Left cardiac atrium (tissue), 4 donors: Measurements from ENCODE around the gene EEF1AKMT3. TPM values are rescaled to one million over a fixed set of nuclear protein-coding genes. Genes with fewer than 3 reads are reported as not detected.

Experiments
- ATAC-seq, 2 donors: fragments of 200-7000 bp; cut with Tn5 transposase; one replicate each; pipeline ENCODE4 v1.9.1; 2020; ENCODE audit warnings: mild to moderate bottlenecking in 2 of 2, moderate library complexity in 2 of 2
- DNase-seq: peaks from one replicate; pipeline ENCODE4 v3.0.0-alpha.2; 2020
- intact Hi-C, 2 donors: fragments of 100-400 bp; cut with DNase I; formaldehyde crosslinking; loops; one replicate each; pipeline versions ENCODE4 v1.14.1 to v1.15.1; 2022 to 2023
- total RNA-seq, 2 donors: library from RNA; stranded (reverse); fragmentation: NEBNext Ultra II Directional; extraction: Animal tissue kit (Norgen Biotek cat#: 25700); gene quantifications; one replicate each; pipeline ENCODE4 v1.2.1, GENCODE V29; 2021
- donor health status: DM: no; HTN: yes; CAD: no.
- donor health status: DM: no; HTN: yes; CAD: no; lungs with severe emphysema.
- donor health status: DM: yes; HTN: yes; CAD: no.
- donor health status: Dilated cardiomyopathy.

Gene EEF1AKMT3
- total RNA-seq, 2 donors from 2014 or later, result 2.9 to 3.3 TPM

- intact Hi-C loops, result no loop called here
- ATAC-seq, result no peak
- DNase-seq, result no peak
These were observed 38.5 kb upstream of the EEF1AKMT3 start for GRCh38 chr12:57733928-57734327.

- intact Hi-C loops, result no loop called here
- DNase-seq (no peak), ATAC-seq (no peak)
These were observed 37.8 kb upstream of the EEF1AKMT3 start for GRCh38 chr12:57734591-57734990.

GRCh38 chr12:57735198-57735855, 37.1 kb upstream of the EEF1AKMT3 start:
- intact Hi-C loops, result no loop called here

GRCh38 chr12:57735952-57736740, 36.3 kb upstream of the EEF1AKMT3 start:
- intact Hi-C loops, result no loop called here
- ATAC-seq (peak; percentile 26 to 40), DNase-seq (peak; percentile 40)

More at GRCh38 chr12:57735198-57735855, 37.1 kb upstream of the EEF1AKMT3 start:
- ATAC-seq (no peak), DNase-seq (no peak)

- intact Hi-C loops, result no loop called here
- DNase-seq, result no peak
- no peak for ATAC-seq
These were observed 35.5 kb upstream of the EEF1AKMT3 start for GRCh38 chr12:57736741-57737466.

GRCh38 chr12:57737467-57738460, 34.6 kb upstream of the EEF1AKMT3 start:
- intact Hi-C loops, result no loop called here
- DNase-seq (no peak), ATAC-seq (peak; percentile 6 to 11)

- DNase-seq (no peak), ATAC-seq (no peak)
- intact Hi-C loops, result no loop called here
These were observed 33.7 kb upstream of the EEF1AKMT3 start, which contains the start of gene AGAP2 for GRCh38 chr12:57738661-57739237. AGAP2 (minus strand) TSS chr12:57738742; CDS start chr12:57738246, 496 bp downstream.

GRCh38 chr12:57739387-57739786, 33.0 kb upstream of the EEF1AKMT3 start:
- ATAC-seq, result no peak
- DNase-seq, result no peak
- intact Hi-C loops, result no loop called here

- ATAC-seq (no peak), DNase-seq (no peak)
- intact Hi-C loops, result no loop called here
These were observed 32.4 kb upstream of the EEF1AKMT3 start for GRCh38 chr12:57739914-57740538.

GRCh38 chr12:57740656-57741412, 31.6 kb upstream of the EEF1AKMT3 start:
- DNase-seq, result peak; percentile 47
- intact Hi-C loops, result no loop called here
- no peak for ATAC-seq

GRCh38 chr12:57741413-57741789, 31.0 kb upstream of the EEF1AKMT3 start:
- no peak for DNase-seq
- no peak for ATAC-seq
- intact Hi-C loops, result no loop called here

- DNase-seq, result peak; percentile 46
- intact Hi-C loops, result no loop called here
- no peak for ATAC-seq
These were observed 30.3 kb upstream of the EEF1AKMT3 start for GRCh38 chr12:57741844-57742738.

- DNase-seq (no peak), ATAC-seq (no peak)
- intact Hi-C loops, result no loop called here
These were observed 28.6 kb upstream of the EEF1AKMT3 start for GRCh38 chr12:57743769-57744168.

GRCh38 chr12:57744194-57744776, 28.1 kb upstream of the EEF1AKMT3 start:
- DNase-seq (peak; percentile 82), ATAC-seq (peak; percentile 68)
- intact Hi-C loops, result no loop called here

- ATAC-seq, result peak; percentile 96 to 98
- intact Hi-C loops, result no loop called here
- peak; percentile 99 for DNase-seq
These were observed 27.5 kb upstream of the EEF1AKMT3 start, which contains the start of gene TSPAN31 for GRCh38 chr12:57744777-57745484. TSPAN31 (plus strand) TSS chr12:57745039; CDS start chr12:57745155, 116 bp downstream.
